Measurements from ENCODE around the gene YARS1.
"Not testable (repeated sequence)": the region's sequence is repeated elsewhere in the genome, so short reads cannot be mapped to it uniquely, and the experiment has no call there.

YARS1 gene

DNA sequence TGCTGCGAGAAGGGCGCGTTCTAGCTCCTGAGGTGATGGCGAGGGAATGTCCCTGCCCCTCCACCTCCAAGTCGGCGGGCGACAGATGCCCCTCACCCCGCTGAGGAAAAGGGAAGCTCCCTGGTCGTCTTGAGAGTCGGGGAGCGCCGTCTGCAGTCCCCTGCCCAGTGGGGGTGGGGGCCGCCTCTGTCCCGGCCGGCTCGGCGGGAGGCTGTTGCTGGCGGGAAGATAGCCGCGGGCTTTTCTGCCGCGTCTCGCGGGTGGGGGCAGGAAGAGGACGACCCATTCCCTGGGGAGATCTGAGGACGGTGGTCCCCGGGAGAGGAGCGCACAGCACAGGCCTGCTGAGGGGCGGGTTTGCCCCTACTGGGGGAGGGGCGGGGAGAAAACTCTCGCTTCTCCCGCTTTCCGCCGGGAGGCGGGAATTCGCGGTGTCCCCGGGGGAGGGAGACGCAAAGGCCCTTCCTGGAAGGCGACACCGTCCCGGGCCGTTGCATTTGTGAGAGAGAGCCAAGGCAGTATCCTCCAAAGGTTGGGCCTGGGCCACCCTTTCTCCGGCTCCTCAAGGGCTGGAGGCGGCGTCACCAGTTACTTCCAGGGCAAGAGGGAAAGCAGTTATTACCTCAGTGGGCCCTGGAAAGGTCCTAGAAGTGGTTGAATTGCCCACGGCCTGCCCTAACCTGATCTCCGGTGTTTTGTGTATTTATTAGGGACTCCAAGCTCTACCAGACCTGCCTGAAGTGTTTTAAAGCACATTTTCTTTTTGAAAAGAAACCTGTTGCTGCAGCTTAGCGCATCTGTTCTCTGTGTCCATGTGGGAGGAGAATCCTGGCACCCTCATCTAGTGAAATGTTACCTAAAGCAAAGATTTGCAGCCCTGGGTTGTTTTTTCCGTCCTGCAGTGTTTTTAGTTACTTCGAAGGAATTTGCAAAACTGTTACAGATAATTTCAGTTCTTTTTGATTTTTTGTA is 943 bp upstream of the YARS1 start:
- DNase-seq (ENCODE audit: low read depth, low spot score): peak; percentile 45

GRCh38 chr1:32816676-32817158 is 441 bp downstream of the YARS1 start:
- no peak for DNase-seq (ENCODE audit: low read depth, low spot score)

DNA sequence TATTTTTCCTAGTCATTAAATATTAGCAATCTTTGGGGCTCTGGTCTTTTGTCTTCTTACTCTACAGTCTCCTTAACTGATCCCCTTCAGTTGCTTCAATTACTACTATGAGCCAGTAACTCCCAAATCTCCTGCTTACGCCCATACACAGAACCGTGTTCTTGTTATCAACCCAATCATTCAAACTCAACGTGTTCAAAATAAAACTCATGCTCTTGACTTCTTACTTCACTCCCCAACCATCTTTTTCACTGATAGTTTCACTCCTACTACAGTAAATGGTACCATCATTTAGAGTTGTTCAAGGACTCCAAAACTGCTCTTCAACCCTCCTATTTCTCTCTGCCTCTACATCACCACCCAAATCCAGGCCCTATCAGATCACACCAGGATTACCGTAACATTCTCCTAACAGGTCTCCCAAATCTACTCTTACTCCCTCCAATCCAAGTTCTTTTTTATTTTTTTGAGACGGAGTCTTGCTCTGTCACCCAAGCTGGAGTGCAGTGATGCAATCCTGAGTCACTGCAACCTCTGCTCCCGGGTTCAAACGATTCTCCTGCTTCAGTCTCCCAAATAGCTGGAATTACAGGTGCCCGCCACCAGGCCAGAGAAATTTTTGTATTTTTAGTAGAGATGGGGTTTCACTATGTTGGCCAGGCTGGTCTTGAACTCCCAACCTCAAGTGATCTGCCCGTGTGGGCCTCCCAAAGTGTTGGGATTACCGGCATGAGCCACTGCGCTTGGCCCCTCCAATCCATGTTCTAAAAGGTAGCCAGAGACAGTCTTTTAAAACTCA is 3.0 kb downstream of the YARS1 start:
- no peak for DNase-seq (ENCODE audit: low read depth, low spot score)

DNA sequence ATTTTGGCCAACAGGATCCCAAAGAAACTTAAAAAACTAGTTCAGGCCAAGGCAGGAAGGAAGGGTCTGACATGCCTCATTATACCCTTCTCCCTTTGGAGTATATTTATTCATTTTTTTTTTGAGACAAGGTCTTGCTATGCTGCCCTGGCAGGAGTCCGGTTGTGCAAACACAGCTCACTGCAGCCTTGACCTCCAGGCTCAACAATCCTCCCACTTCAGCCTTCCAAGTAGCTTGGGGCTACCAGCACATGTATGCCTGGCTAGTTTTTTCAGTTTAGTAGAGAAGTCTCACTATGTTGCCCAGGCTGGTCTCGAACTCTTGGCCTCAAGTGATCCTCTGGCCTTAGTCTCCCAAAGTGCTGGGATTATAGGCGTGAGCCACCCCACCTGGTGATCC is 5.2 kb downstream of the YARS1 start:
- DNase-seq (ENCODE audit: low read depth, low spot score): no peak

GRCh38 chr1:32811265-32811664 is 5.9 kb downstream of the YARS1 start:
- no peak for DNase-seq (ENCODE audit: low read depth, low spot score)

DNA sequence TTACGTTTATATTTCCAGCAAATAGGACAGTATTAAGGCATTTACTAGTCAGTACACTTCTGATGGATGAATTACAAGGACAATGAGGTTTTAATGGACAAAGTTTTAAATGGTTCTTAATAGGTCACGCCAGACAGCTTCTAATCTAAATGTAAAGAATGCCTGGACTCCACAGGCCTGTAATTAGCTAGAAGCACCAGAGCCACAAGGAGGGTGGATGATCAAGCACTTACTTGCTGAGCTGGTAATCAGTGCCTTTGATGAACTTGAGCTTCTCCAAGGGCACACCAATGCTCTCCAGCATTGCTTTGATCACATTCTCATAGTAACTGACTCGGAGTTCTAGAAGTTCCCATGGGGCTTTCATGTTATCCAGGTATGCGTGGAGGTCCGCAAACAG is 6.8 kb downstream of the YARS1 start:
- no peak for DNase-seq (ENCODE audit: low read depth, low spot score)

DNA sequence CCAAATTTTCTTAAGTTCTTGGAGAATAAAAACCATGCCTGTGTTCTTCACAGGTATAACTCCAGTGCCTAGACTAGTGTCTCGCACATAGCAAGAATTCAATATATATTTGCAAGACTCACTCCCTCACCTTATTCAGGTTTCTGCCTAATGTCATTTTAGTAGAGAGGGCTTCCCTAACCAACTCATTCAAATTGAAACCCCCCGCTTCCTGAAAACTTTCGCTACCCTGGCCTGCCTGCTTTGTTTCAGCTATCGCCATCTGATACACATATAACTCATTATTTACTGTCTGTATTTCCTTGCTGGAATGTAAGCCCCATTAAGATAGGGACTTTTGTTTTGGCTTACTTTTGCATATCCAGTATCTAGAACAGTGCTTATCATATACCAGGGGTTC is 8.6 kb downstream of the YARS1 start:
- DNase-seq (ENCODE audit: low read depth, low spot score): no peak

DNA sequence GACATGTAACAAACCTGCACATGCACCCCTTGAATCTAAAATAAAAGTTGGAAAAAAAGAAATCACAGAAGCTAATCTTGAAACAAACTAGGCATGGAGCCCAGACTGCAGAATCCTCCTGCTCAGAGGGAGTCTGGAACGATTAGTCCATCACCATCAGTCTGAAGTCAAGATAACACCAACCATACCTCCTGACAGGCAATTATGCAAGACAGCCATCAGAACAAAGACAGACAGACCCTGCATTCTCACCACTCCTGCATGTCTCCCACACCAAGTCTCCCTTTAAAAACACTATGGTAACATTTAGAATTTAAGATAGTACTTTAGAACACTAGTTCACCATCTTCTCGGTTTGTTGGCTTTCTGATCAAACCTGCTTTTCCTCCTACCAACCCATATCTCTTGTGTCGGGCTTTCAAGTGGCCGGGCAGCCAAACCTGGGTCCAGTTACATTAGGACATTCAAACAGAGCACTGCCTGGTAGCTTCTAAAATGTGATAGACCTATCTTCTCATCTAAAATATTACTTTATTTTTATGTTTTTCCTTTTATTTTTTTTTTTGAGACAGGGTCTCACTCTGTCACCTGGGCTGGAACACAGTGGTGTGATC is 10.1 kb downstream of the YARS1 start:
- no peak for DNase-seq (ENCODE audit: low read depth, low spot score)

DNA sequence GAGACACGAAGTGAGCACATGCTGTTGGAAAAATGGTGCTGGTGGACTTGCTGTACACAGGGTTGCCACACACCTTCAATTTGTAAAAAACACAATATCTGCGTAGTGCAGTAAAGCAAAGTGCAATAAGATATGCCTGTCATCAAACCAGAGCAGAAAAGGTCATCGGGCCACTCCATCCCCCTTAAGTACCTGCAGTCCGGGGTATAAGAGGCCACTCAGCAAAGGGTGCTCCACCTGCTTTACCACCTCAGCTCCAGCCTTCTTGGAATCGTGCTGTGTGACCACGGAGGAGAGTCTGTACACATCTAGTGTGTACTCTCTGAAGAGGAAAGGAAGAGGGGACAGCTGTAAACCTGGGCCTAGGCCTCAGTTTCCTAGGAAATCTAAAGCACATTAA is 10.9 kb downstream of the YARS1 start:
- no peak for DNase-seq (ENCODE audit: low read depth, low spot score)

DNA sequence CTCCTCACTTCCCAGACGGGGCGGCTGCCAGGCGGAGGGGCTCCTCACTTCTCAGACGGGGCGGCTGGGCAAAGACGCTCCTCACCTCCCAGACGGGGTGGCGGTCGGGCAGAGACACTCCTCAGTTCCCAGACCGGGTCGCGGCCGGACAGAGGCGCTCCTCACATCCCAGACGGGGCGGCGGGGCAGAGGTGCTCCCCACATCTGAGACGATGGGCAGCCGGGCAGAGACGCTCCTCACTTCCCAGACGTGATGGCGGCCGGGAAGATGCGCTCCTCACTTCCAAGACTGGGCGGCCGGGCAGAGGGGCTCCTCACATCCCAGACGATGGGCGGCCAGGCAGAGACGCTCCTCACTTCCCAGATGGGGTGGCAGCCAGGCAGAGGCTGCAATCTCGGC is 12.7 kb downstream of the YARS1 start:
- not testable (repeated sequence) for DNase-seq (ENCODE audit: low read depth, low spot score)

GRCh38 chr1:32801096-32801715 is 16.0 kb downstream of the YARS1 start:
- no peak for DNase-seq (ENCODE audit: low read depth, low spot score)

- no peak for DNase-seq (ENCODE audit: low read depth, low spot score)
Observed at GRCh38 chr1:32798679-32799416, 18.3 kb downstream of the YARS1 start.

GRCh38 chr1:32798191-32798590 is 19.0 kb downstream of the YARS1 start:
- DNase-seq (ENCODE audit: low read depth, low spot score): no peak

DNA sequence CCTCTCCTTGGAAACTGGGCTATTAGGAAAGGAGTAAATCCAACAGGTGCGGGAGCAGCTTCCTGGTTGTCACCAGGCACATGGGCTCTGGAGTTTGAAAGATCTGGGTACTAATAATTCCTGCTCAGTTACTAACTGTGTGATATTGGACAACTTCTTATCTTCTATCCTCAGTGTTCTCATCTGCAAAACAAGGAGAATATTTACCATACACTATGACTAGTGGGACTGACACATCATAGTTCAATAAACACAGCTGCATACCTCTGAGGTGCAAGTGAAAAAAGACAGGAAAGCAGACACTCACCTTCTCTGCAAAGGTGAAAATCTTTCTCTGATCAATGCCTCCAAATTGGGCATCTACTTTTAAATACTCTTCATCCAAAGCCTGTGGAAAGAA is 19.7 kb downstream of the YARS1 start:
- no peak for DNase-seq (ENCODE audit: low read depth, low spot score)

- not testable (repeated sequence) for DNase-seq (ENCODE audit: low read depth, low spot score)
Observed at GRCh38 chr1:32795763-32796162, 21.4 kb downstream of the YARS1 start.

GRCh38 chr1:32791881-32792280 is 25.3 kb downstream of the YARS1 start:
- DNase-seq (ENCODE audit: low read depth, low spot score): no peak

DNA sequence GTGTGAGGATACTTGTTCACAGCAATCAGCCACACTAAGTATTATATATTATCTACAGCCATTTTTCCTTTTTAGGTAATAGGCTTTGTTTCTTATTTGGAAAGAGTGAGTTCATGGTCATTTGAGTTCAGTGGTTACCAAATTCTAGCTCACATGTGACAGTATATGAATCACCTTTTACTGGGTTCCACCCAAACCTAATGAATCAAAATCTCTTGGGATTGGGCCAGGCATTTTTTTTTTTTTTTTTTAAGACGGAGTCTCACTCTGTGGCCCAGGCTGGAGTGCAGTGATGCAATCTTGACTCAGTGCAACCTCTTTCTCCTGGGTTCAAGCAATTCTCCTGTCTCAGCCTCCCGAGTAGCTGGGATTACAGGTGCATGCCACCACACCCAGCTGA is 27.8 kb downstream of the YARS1 start:
- not testable (repeated sequence) for DNase-seq (ENCODE audit: low read depth, low spot score)

DNA sequence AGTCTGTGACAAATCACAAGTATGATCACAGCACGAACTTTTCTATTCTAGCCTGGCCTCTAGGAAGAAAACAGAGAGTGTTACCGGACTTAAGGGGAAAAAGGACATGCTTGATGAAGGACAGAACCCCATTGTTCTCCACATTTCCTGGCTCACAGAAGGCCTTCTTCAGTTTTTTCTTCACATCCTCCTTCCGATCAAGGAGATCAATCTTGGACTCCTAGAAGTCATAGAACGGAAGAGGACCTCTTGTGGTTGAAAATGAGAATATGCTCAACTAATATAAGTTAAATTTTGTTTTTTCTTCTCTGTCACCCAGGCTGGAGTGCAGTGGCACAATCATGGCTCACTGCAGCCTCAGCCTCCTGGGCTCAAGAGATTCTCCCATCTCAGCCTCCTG is 30.3 kb downstream of the YARS1 start:
- no peak for DNase-seq (ENCODE audit: low read depth, low spot score)

- DNase-seq (ENCODE audit: low read depth, low spot score): no peak
Observed at GRCh38 chr1:32784817-32785216, 32.3 kb downstream of the YARS1 start.

GRCh38 chr1:32783851-32784250 is 33.3 kb downstream of the YARS1 start:
- no peak for DNase-seq (ENCODE audit: low read depth, low spot score)

GRCh38 chr1:32782086-32782485 is 35.1 kb downstream of the YARS1 start:
- DNase-seq (ENCODE audit: low read depth, low spot score): no peak

Data from iPS DF 19.7 (cell line).